ENCODE results near the gene MUC5AC. TPM values are rescaled to one million over a fixed set of nuclear protein-coding genes. Genes with fewer than 3 reads are reported as not detected.

The MUC5AC gene
- total RNA-seq, 1 experiment from 2014 or later = 0.03 TPM

GRCh38 chr11:1194977-1195681 is 37.4 kb downstream of the MUC5AC start:
- Histone ChIP-seq H3K27me3 (replicated peaks) (no peaks in the 10 kb centered on the region), H3K4me1 (replicated peaks) (no peaks in the 10 kb centered on the region), H3K4me3 (no peak overlapping the region), H3K9me3 (replicated peaks) (no peaks in the 10 kb centered on the region), H3K27ac (no peak overlapping the region), H3K36me3 (no peaks in the 10 kb centered on the region)
- DNase-seq (ENCODE audit: low read depth in 1 of 2, low spot score in 2 of 2) = peak in 1 of 2 experiments; percentile 30

GRCh38 chr11:1195682-1196515 is 38.1 kb downstream of the MUC5AC start:
- Histone ChIP-seq H3K27me3 (replicated peaks) (no peaks in the 10 kb centered on the region), H3K9me3 (replicated peaks) (no peaks in the 10 kb centered on the region), H3K4me3 (no peak overlapping the region), H3K36me3 (no peaks in the 10 kb centered on the region), H3K27ac (no peak overlapping the region), H3K4me1 (replicated peaks) (no peaks in the 10 kb centered on the region)
- DNase-seq (ENCODE audit: low read depth in 1 of 2, low spot score in 2 of 2) = peak in 1 of 2 experiments; percentile 33

- DNase-seq (ENCODE audit: low read depth in 1 of 2, low spot score in 2 of 2) = peak in 1 of 2 experiments; percentile 23
- H3K4me3 ChIP-seq = no peak overlapping the region
- no peaks in the 10 kb centered on the region for H3K36me3 ChIP-seq
- H3K27ac ChIP-seq = no peak overlapping the region
- H3K27me3 ChIP-seq (replicated peaks) = no peaks in the 10 kb centered on the region
- H3K4me1 ChIP-seq (replicated peaks) = no peaks in the 10 kb centered on the region
- no peaks in the 10 kb centered on the region for H3K9me3 ChIP-seq (replicated peaks)
Observed at GRCh38 chr11:1196516-1197391, 39.0 kb downstream of the MUC5AC start.

- Histone ChIP-seq H3K27ac (no peak overlapping the region), H3K9me3 (replicated peaks) (no peaks in the 10 kb centered on the region), H3K36me3 (no peaks in the 10 kb centered on the region), H3K4me3 (no peak overlapping the region), H3K4me1 (replicated peaks) (no peaks in the 10 kb centered on the region), H3K27me3 (replicated peaks) (no peaks in the 10 kb centered on the region)
- peak in 1 of 2 experiments; percentile 23 for DNase-seq (ENCODE audit: low read depth in 1 of 2, low spot score in 2 of 2)
Observed at GRCh38 chr11:1197431-1197885, 39.7 kb downstream of the MUC5AC start.

- Histone ChIP-seq H3K36me3 (no peaks in the 10 kb centered on the region), H3K4me1 (replicated peaks) (no peaks in the 10 kb centered on the region)
- DNase-seq (ENCODE audit: low read depth in 1 of 2, low spot score in 2 of 2) = peak in 1 of 2 experiments; percentile 26
Observed at GRCh38 chr11:1197886-1198560, 40.3 kb downstream of the MUC5AC start.

GRCh38 chr11:1198561-1199240 is 40.9 kb downstream of the MUC5AC start:
- Histone ChIP-seq H3K4me3 (no peak overlapping the region), H3K27me3 (replicated peaks) (no peaks in the 10 kb centered on the region), H3K36me3 (no peaks in the 10 kb centered on the region), H3K27ac (no peak overlapping the region), H3K9me3 (replicated peaks) (no peaks in the 10 kb centered on the region), H3K4me1 (replicated peaks) (no peaks in the 10 kb centered on the region)
- no peak for DNase-seq (ENCODE audit: low read depth in 1 of 2, low spot score in 2 of 2)

More at GRCh38 chr11:1197886-1198560, 40.3 kb downstream of the MUC5AC start:
- no peaks in the 10 kb centered on the region for H3K9me3 ChIP-seq (replicated peaks)
- H3K27me3 ChIP-seq (replicated peaks) = no peaks in the 10 kb centered on the region
- H3K4me3 ChIP-seq = no peak overlapping the region
- H3K27ac ChIP-seq = no peak overlapping the region

- Histone ChIP-seq H3K27ac (no peak overlapping the region), H3K9me3 (replicated peaks) (no peaks in the 10 kb centered on the region), H3K27me3 (replicated peaks) (no peaks in the 10 kb centered on the region), H3K36me3 (no peaks in the 10 kb centered on the region), H3K4me3 (no peak overlapping the region), H3K4me1 (replicated peaks) (no peaks in the 10 kb centered on the region)
- no peak for DNase-seq (ENCODE audit: low read depth in 1 of 2, low spot score in 2 of 2)
Observed at GRCh38 chr11:1199241-1199750, 41.5 kb downstream of the MUC5AC start.

GRCh38 chr11:1199751-1200610 is 42.2 kb downstream of the MUC5AC start:
- Histone ChIP-seq H3K27ac (no peak overlapping the region), H3K27me3 (replicated peaks) (no peaks in the 10 kb centered on the region), H3K4me3 (no peak overlapping the region), H3K9me3 (replicated peaks) (no peaks in the 10 kb centered on the region), H3K36me3 (no peaks in the 10 kb centered on the region), H3K4me1 (replicated peaks) (no peaks in the 10 kb centered on the region)
- DNase-seq (ENCODE audit: low read depth in 1 of 2, low spot score in 2 of 2) = no peak

- Histone ChIP-seq H3K4me1 (replicated peaks) (no peaks in the 10 kb centered on the region), H3K27me3 (replicated peaks) (no peaks in the 10 kb centered on the region), H3K36me3 (no peaks in the 10 kb centered on the region), H3K9me3 (replicated peaks) (no peaks in the 10 kb centered on the region), H3K27ac (no peak overlapping the region), H3K4me3 (no peak overlapping the region)
- no peak for DNase-seq (ENCODE audit: low read depth in 1 of 2, low spot score in 2 of 2)
Observed at GRCh38 chr11:1200611-1201191, 42.9 kb downstream of the MUC5AC start.

GRCh38 chr11:1201395-1202153 is 43.8 kb downstream of the MUC5AC start:
- Histone ChIP-seq H3K4me3 (no peak overlapping the region), H3K36me3 (no peaks in the 10 kb centered on the region), H3K27ac (no peak overlapping the region), H3K9me3 (replicated peaks) (no peaks in the 10 kb centered on the region), H3K27me3 (replicated peaks) (no peaks in the 10 kb centered on the region), H3K4me1 (replicated peaks) (no peaks in the 10 kb centered on the region)
- no peak for DNase-seq (ENCODE audit: low read depth in 1 of 2, low spot score in 2 of 2)

GRCh38 chr11:1202154-1202775 is 44.5 kb downstream of the MUC5AC start:
- H3K9me3 ChIP-seq (replicated peaks) = no peaks in the 10 kb centered on the region
- H3K27me3 ChIP-seq (replicated peaks) = no peaks in the 10 kb centered on the region
- no peaks in the 10 kb centered on the region for H3K36me3 ChIP-seq
- DNase-seq (ENCODE audit: low read depth in 1 of 2, low spot score in 2 of 2) = no peak
- H3K27ac ChIP-seq = no peak overlapping the region
- no peak overlapping the region for H3K4me3 ChIP-seq
- no peaks in the 10 kb centered on the region for H3K4me1 ChIP-seq (replicated peaks)
